PFSK-1 (cell line): ENCODE measurements around the gene NEUROG3.

Experiments used
- FOXP2 ChIP-seq: optimal IDR thresholded peaks from 2 replicates; pipeline ENCODE3; 2011; ENCODE audit warnings: borderline replicate concordance, control low read depth, inconsistent platforms; ENCODE audit not compliant: insufficient read depth; ENCODE audit errors: extremely low read length, extremely low read depth
- POLR2AphosphoS5 ChIP-seq: IDR thresholded peaks from 2 replicates; pipeline ENCODE4 v1.6.1; 2012; ENCODE audit warnings: low read depth, mild to moderate bottlenecking, control low read depth, low read length, moderate library complexity
- SIN3A ChIP-seq: IDR thresholded peaks from 2 replicates; pipeline ENCODE4 v1.6.1; 2012; ENCODE audit warnings: mild to moderate bottlenecking, low read length, moderate library complexity, borderline replicate concordance; ENCODE audit not compliant: insufficient read depth
- TAF1 ChIP-seq: IDR thresholded peaks from 2 replicates; pipeline ENCODE4 v1.6.1; 2012; ENCODE audit warnings: low read length, control low read depth, borderline replicate concordance; ENCODE audit not compliant: insufficient read depth
- TF ChIP-seq, protein P1 (sequence below), 2 experiments: IDR thresholded peaks; 2 replicates each; pipeline versions ENCODE4 v1.6.1 to v1.8.0; 2011 to 2012; ENCODE audit warnings: low read depth in 2 of 2, low read length in 2 of 2, control low read depth in 1 of 2, inconsistent platforms in 1 of 2, mild to moderate bottlenecking in 1 of 2, moderate library complexity in 1 of 2; ENCODE audit not compliant: insufficient read depth in 1 of 2

Gene NEUROG3

DNA sequence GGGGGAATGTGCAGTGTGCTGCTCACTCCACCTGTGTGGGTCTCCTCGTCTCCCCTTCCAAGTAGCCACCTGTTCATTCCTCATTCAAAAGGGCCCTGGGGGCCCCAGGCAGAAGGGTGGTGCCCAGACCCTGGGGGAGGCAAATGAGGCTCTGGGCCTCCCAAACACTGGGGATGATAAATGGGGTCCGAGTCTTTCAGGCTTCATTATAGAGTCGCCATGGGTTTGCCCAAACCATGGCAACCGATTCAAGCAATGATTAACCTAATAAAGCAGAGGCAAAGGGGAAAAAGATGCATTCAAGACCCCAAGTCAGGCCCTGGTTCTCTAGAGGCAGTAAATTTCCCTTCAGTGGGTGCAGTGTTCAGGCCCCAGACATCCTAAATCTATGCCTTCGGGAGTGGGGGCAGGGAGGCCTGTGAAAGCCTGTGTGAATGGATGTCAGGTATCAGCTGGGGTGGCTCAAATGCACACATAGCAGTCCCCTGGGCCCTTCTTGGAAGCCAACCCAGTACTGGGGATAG lies 10.4 kb downstream of the NEUROG3 start:
- no peak for TF ChIP-seq FOXP2

DNA sequence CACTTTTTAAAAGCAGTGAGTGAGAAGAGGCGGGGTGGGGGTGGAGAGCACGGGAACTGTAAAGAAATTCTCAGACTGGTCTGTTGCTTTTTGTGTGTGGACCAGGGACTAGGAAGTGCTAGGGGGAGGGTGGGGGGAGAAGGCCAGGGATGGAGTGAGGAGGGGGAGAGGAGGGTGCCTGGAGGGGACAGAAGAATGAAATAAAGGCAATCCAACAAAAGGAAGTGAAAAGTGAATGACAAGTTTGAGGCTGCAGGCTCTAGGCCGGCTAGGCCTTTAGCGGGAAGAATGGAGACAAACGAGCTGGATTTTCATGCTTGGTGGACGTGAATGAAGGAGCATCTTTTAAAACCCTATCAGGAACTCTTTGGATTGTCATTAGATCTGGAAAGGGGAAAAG lies 13.7 kb downstream of the NEUROG3 start:
- TF ChIP-seq POLR2AphosphoS5 = no peak
- no peak for TF ChIP-seq TAF1
- no peak for TF ChIP-seq FOXP2
- no peak for TF ChIP-seq SIN3A
- TF ChIP-seq, protein P1, sequence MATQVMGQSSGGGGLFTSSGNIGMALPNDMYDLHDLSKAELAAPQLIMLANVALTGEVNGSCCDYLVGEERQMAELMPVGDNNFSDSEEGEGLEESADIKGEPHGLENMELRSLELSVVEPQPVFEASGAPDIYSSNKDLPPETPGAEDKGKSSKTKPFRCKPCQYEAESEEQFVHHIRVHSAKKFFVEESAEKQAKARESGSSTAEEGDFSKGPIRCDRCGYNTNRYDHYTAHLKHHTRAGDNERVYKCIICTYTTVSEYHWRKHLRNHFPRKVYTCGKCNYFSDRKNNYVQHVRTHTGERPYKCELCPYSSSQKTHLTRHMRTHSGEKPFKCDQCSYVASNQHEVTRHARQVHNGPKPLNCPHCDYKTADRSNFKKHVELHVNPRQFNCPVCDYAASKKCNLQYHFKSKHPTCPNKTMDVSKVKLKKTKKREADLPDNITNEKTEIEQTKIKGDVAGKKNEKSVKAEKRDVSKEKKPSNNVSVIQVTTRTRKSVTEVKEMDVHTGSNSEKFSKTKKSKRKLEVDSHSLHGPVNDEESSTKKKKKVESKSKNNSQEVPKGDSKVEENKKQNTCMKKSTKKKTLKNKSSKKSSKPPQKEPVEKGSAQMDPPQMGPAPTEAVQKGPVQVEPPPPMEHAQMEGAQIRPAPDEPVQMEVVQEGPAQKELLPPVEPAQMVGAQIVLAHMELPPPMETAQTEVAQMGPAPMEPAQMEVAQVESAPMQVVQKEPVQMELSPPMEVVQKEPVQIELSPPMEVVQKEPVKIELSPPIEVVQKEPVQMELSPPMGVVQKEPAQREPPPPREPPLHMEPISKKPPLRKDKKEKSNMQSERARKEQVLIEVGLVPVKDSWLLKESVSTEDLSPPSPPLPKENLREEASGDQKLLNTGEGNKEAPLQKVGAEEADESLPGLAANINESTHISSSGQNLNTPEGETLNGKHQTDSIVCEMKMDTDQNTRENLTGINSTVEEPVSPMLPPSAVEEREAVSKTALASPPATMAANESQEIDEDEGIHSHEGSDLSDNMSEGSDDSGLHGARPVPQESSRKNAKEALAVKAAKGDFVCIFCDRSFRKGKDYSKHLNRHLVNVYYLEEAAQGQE (IDR thresholded peaks at IDR 0.05; ENCODE audit: insufficient read depth in 1 of 2, low read depth in 2 of 2, low read length in 2 of 2) = no peak

DNA sequence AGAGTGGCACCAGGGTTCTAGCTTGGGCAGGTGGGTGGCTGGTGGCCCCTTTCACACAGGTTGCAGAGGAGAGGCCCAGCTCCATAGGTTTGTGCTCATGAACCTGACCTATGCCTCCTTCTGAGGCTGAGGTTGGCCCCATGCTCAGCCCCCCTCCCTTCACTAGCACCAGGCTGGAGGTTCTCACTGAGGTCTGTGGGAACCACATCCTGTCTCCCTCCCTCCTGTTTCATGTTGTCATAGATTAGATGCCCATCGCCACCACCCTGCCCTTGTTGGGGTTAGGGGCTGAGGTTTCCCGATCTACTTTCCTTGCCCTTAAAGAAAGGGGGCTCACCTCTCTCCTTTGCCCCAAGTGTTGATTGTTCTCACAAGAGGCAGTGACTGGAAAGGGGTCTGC lies 14.7 kb downstream of the NEUROG3 start:
- TF ChIP-seq TAF1 = no peak
- TF ChIP-seq SIN3A = no peak
- TF ChIP-seq, protein P1 (IDR thresholded peaks at IDR 0.05; ENCODE audit: insufficient read depth in 1 of 2, low read depth in 2 of 2, low read length in 2 of 2) = no peak
- TF ChIP-seq POLR2AphosphoS5 = no peak

DNA sequence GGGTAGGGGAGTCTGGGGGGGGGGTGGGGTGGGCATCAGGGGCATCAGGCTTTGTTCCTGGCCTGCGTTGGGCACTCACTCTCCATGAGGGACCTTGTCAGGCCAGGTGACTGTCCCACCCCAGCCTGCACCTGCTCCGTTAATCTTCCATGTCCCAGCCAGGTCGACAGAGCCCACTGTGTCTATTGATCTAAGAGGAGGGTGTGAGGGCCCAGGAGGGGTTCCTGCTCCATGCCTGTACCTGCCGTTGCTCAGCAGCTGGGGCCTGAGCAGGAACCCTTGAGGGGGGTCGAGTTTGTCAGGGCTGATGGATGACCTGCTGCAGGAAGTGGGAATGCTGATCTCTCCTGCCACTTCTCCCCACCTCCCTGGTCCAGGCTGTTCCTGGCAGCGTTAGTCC lies 18.6 kb downstream of the NEUROG3 start:
- no peak for TF ChIP-seq TAF1
- no peak for TF ChIP-seq POLR2AphosphoS5
- TF ChIP-seq, protein P1 (IDR thresholded peaks at IDR 0.05; ENCODE audit: insufficient read depth in 1 of 2, low read depth in 2 of 2, low read length in 2 of 2) = no peak
- TF ChIP-seq FOXP2 = no peak
- TF ChIP-seq SIN3A = no peak

DNA sequence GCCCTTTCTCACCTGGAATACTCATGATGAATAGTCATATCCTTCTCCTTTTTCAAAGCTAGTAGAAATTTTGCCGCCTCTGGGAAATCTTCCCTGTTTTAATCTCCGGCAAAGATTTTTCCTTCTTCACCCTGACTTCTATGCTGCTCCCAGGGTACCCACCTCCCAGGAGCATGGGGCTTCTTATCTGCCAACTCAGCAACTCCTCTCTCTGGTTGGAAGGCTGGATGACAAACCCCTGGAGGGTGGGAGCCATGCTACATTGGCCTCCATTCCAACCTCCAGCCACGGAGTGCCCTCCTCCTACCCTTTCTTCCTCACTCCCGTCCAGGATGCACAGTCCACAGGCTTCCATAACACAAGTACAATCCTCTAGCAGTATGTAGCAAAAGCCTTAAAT lies 19.9 kb downstream of the NEUROG3 start:
- no peak for TF ChIP-seq FOXP2
- no peak for TF ChIP-seq POLR2AphosphoS5
- TF ChIP-seq TAF1 = no peak
- TF ChIP-seq SIN3A = no peak

DNA sequence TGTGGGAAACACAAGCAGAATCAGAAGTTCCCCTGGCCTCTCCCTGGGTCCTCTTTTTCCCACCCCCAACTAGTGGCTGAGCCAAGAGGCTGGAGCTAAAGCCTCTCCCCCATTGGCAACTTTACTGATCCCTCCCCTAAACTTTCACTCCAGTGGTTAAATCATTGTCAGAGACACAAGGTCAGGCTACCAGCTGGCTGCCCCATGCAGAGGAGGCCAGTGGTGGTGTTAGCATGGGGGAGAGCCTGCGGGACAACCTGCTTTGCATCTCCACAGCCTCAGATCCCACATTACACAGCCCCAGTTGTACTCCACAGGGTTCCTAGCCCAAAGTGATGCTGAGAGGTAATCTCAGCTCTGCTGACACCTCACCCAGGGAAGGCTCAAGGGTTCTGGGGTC lies 21.0 kb downstream of the NEUROG3 start:
- TF ChIP-seq, protein P1 (IDR thresholded peaks at IDR 0.05; ENCODE audit: insufficient read depth in 1 of 2, low read depth in 2 of 2, low read length in 2 of 2) = no peak
- TF ChIP-seq TAF1 = no peak
- TF ChIP-seq SIN3A = no peak
- TF ChIP-seq POLR2AphosphoS5 = no peak
- TF ChIP-seq FOXP2 = no peak
